IMR-90 (cell line): ENCODE measurements around the gene CD34. TPM values are rescaled to one million over a fixed set of nuclear protein-coding genes. Genes with fewer than 3 reads are reported as not detected.

ENCODE experiments used
- ATAC-seq: fragments of 200-7000 bp; cut with Tn5 transposase; 2 replicates; pipeline ENCODE4 v1.9.1; 2020; ENCODE audit warnings: low read depth, mild to moderate bottlenecking, moderate library complexity
- BruUV-seq: library from RNA; stranded (reverse); fragments of 400-500 nt; replicated peaks from 2 replicates; lab custom pipeline; 2021; lab: Mats Ljungman, UMichigan
- CTCF ChIA-PET: fragments of 300-600 bp; formaldehyde crosslinking; extraction: SDS; loops from one replicate; lab custom pipeline; 2021; ENCODE audit warnings: antibody characterized with exemption; lab: Yijun Ruan, JAX
- POLR2A ChIA-PET: fragments of 300-600 bp; sonication (Branson Sonifier 250); formaldehyde crosslinking; loops from one replicate; lab custom pipeline; 2022; ENCODE audit warnings: antibody characterized with exemption; ENCODE audit not compliant: unreplicated experiment; lab: Charles Lee
- DNase-seq: peaks from one replicate; pipeline ENCODE4 v3.0.0; 2013
- H2AFZ ChIP-seq: replicated peaks from 2 replicates; pipeline ENCODE3; 2013; ENCODE audit warnings: low read length, mild to moderate bottlenecking; ENCODE audit not compliant: poor library complexity
- H2AK5ac ChIP-seq: 2 replicates; pipeline ENCODE4 v1.6.1; 2013; ENCODE audit warnings: low read depth, low read length, inconsistent platforms
- H2AK9ac ChIP-seq: replicated peaks from 2 replicates; pipeline ENCODE3; 2013; ENCODE audit warnings: mild to moderate bottlenecking, low read depth, low read length, moderate library complexity; ENCODE audit not compliant: poor library complexity
- H2BK120ac ChIP-seq: 2 replicates; pipeline ENCODE4 v1.6.1; 2013; ENCODE audit warnings: low read depth, low read length, inconsistent platforms
- H2BK15ac ChIP-seq: 3 replicates; pipeline ENCODE4 v1.6.1; 2013; ENCODE audit warnings: low read depth, low read length, inconsistent platforms
- H2BK20ac ChIP-seq: 2 replicates; pipeline ENCODE4 v1.6.1; 2013; ENCODE audit warnings: low read depth, mild to moderate bottlenecking, inconsistent platforms, low read length, moderate library complexity
- H2BK5ac ChIP-seq: 2 replicates; pipeline ENCODE4 v1.6.1; 2013; ENCODE audit warnings: mild to moderate bottlenecking, low read depth, low read length, inconsistent platforms; ENCODE audit not compliant: poor library complexity, severe bottlenecking
- H3K14ac ChIP-seq: replicated peaks from 2 replicates; pipeline ENCODE4 v1.6.1; 2013; ENCODE audit warnings: low read depth, low read length, inconsistent platforms
- H3K18ac ChIP-seq: 2 replicates; pipeline ENCODE4 v1.6.1; 2013; ENCODE audit warnings: low read depth, low read length, control low read depth
- H3K23ac ChIP-seq: 2 replicates; pipeline ENCODE4 v1.6.1; 2013; ENCODE audit warnings: low read depth, low read length, inconsistent platforms
- H3K27ac ChIP-seq: 2 replicates; pipeline ENCODE4 v1.5.1; 2013; ENCODE audit warnings: mild to moderate bottlenecking, control low read depth, low read length; ENCODE audit not compliant: insufficient read depth
- H3K27me3 ChIP-seq: 2 replicates; pipeline ENCODE4 v1.6.1; 2013; ENCODE audit warnings: low read length; ENCODE audit not compliant: control insufficient read depth, insufficient read depth
- H3K36me3 ChIP-seq: 2 replicates; pipeline ENCODE4 v1.6.1; 2013; ENCODE audit warnings: low read length, mixed read lengths; ENCODE audit not compliant: control insufficient read depth, insufficient read depth
- H3K4ac ChIP-seq: 2 replicates; pipeline ENCODE4 v1.6.1; 2013; ENCODE audit warnings: low read depth, low read length, inconsistent platforms
- H3K4me1 ChIP-seq: 2 replicates; pipeline ENCODE4 v1.6.1; 2013; ENCODE audit warnings: low read length, mixed read lengths; ENCODE audit not compliant: control insufficient read depth, insufficient read depth
- H3K4me2 ChIP-seq: 2 replicates; pipeline ENCODE4 v1.6.1; 2013; ENCODE audit warnings: low read depth, mild to moderate bottlenecking, control low read depth, low read length, moderate library complexity
- H3K4me3 ChIP-seq: 2 replicates; pipeline ENCODE4 v1.5.1; 2013; ENCODE audit warnings: low read depth, mild to moderate bottlenecking, control low read depth, low read length, moderate library complexity; ENCODE audit not compliant: insufficient read depth
- H3K56ac ChIP-seq: 2 replicates; pipeline ENCODE4 v1.6.1; 2013; ENCODE audit warnings: low read length, inconsistent platforms; ENCODE audit not compliant: insufficient read depth; ENCODE audit errors: extremely low read depth
- H3K79me1 ChIP-seq, 2 experiments: 2 replicates each; pipeline ENCODE4 v1.6.1; 2013; ENCODE audit warnings: low read length in 2 of 2, inconsistent platforms in 1 of 2, low read depth in 1 of 2
- H3K9ac ChIP-seq: 2 replicates; pipeline ENCODE4 v1.6.1; 2013; ENCODE audit warnings: low read depth, low read length, control low read depth
- H3K9me1 ChIP-seq: 2 replicates; pipeline ENCODE4 v1.6.1; 2013; ENCODE audit warnings: low read length, inconsistent platforms; ENCODE audit not compliant: insufficient read depth
- H3K9me3 ChIP-seq: 2 replicates; pipeline ENCODE4 v1.6.1; 2013; ENCODE audit warnings: low read length; ENCODE audit not compliant: control insufficient read depth, insufficient read depth
- H4K20me1 ChIP-seq: 2 replicates; pipeline ENCODE4 v1.6.1; 2013; ENCODE audit warnings: low read length, inconsistent platforms; ENCODE audit not compliant: insufficient read depth
- H4K5ac ChIP-seq: 2 replicates; pipeline ENCODE4 v1.6.1; 2013; ENCODE audit warnings: mild to moderate bottlenecking, low read depth, low read length, control low read depth
- H4K8ac ChIP-seq, 2 experiments: 2 replicates each; pipeline ENCODE4 v1.6.1; 2013; ENCODE audit warnings: low read depth in 2 of 2, low read length in 2 of 2, control low read depth in 1 of 2, inconsistent platforms in 1 of 2
- H4K91ac ChIP-seq: 2 replicates; pipeline ENCODE4 v1.6.1; 2013; ENCODE audit warnings: low read depth, low read length, inconsistent platforms; ENCODE audit not compliant: insufficient read depth
- FOS ChIP-seq: fragments of 150-350 bp; IDR thresholded peaks from 2 replicates; pipeline ENCODE4 v1.6.1; 2016; ENCODE audit warnings: low read depth, low read length
- WGBS, 2 experiments: methylation state at CpG; one replicate each; pipeline versions ENCODE4 v1.1.5 to v1.1.7; 2013; ENCODE audit warnings: missing lambda C conversion rate in 2 of 2; ENCODE audit not compliant: insufficient read length in 1 of 2; ENCODE audit errors: extremely low coverage in 2 of 2; 5-methylcytosine and 5-hydroxymethylcytosine counted together
- dilution Hi-C: fragments of 300-500 bp; cut with HindIII; formaldehyde crosslinking; loops from one replicate; pipeline ENCODE4 v1.14.3; 2018; ENCODE audit warnings: low sequenced_read_pairs; ENCODE audit not compliant: unreplicated experiment
- in situ Hi-C: fragments of 300-500 bp; cut with MboI; formaldehyde crosslinking; loops from 3 replicates; pipeline ENCODE4 v1.14.3; 2019; ENCODE audit warnings: low sequenced_read_pairs, inconsistent platforms, mixed read lengths
- intact Hi-C: fragments of 100-400 bp; cut with micrococcal nuclease; formaldehyde crosslinking; loops from 2 replicates; pipeline ENCODE4 v1.10.0; 2022
- polyA plus RNA-seq, 3 experiments: library from polyadenylated mRNA; depleted of rRNA; stranded (reverse); fragments of >200 nt; gene quantifications; 2 replicates each; pipeline ENCODE4 v1.2.3, GENCODE V29; 2012; ENCODE audit warnings: low replicate concordance in 1 of 3
- total RNA-seq: library from RNA; depleted of rRNA; stranded (reverse); fragments of >200 nt; gene quantifications from 2 replicates; pipeline ENCODE4 v1.2.3, GENCODE V29; 2012

CD34 gene
- total and polyA plus RNA-seq, 2 of the 4 experiments (the other 2 are of a cell fraction), result 0.14 TPM; not detected in 1

- ChIA-PET POLR2A (no interaction called here), CTCF (interaction anchor here (4.3 kb wide), 1 partner anchor 41 kb away, joined by 30 read pairs; no protein-coding TSS in a partner anchor)
- no TSS peak for BruUV-seq
- 83% methylated on average over 2 of the region's 6 CpGs; no CpG with 5 or more reads in 1 of the 2 experiments for WGBS, 2 experiments
- no peak overlapping the region for H3K4ac ChIP-seq
- H3K79me1 ChIP-seq, result peaks cover 4 to 9% of the 10 kb centered on the region in 2 experiments; a peak in 2 of 4 replicates
- no peak overlapping the region for H3K56ac ChIP-seq
- H2BK20ac ChIP-seq, result no peak overlapping the region
- H3K9me1 ChIP-seq, result 0 out of 2 replicates have a peak, but pooled peaks cover 6% of the 10 kb centered on the region
- no peak for DNase-seq
- H3K23ac ChIP-seq, result no peak overlapping the region
- peaks cover 4% of the 10 kb centered on the region for H3K27me3 ChIP-seq
- H3K14ac ChIP-seq, result no peak overlapping the region
- H4K8ac ChIP-seq, result no peak overlapping the region
- in situ Hi-C loops, result no loop called here
- no peaks in the 10 kb centered on the region for H4K20me1 ChIP-seq
- H3K4me2 ChIP-seq, result no peak overlapping the region
- no peak overlapping the region for H4K91ac ChIP-seq
- H3K18ac ChIP-seq, result no peak overlapping the region
- dilution Hi-C loops, result no loop called here
- H2BK5ac ChIP-seq, result no peak overlapping the region
- no peak for TF ChIP-seq FOS
- intact Hi-C loops, result no loop called here
- H3K36me3 ChIP-seq, result no peaks in the 10 kb centered on the region
- H3K4me3 ChIP-seq, result no peak overlapping the region
- H2BK15ac ChIP-seq, result no peak overlapping the region
- ATAC-seq, result no peak
- H2AK9ac ChIP-seq, result no peak overlapping the region
- no peak overlapping the region for H3K27ac ChIP-seq
- peaks cover 12% of the 10 kb centered on the region for H3K4me1 ChIP-seq
- H4K5ac ChIP-seq, result no peak overlapping the region
- H3K9ac ChIP-seq, result no peak overlapping the region
- no peak overlapping the region for H2BK120ac ChIP-seq
- no peak overlapping the region for H2AK5ac ChIP-seq
- H3K9me3 ChIP-seq, result no peaks in the 10 kb centered on the region
- no peak overlapping the region for H2AFZ ChIP-seq
These were observed 39.7 kb downstream of the CD34 start for GRCh38 chr1:207871117-207871649.
